ENCODE data around the gene ASB14.

Gene ASB14

DNA sequence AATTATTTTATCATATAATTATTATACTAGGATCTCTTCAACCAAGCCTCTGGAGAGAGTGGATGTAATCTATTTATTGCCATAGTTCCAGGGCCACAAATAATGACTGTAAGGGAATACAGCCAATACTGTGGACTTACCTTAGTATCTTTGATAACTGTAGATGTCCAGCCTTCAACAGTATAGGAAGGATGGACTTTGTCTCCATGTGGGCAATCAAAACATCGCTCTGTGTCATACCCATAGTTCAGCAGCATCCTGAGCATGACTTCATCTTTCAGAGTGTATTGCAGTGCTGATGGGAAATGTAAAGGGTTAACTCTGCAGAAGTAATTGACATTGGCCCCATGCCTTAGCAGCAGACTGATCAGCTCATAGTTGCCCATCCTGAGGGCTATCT, 14.2 kb downstream of the ASB14 start:
- H3K9me3 ChIP-seq (ENCODE audit: control insufficient read depth, insufficient read depth, low read length): no peaks in the 10 kb centered on the region
- H3K4me1 ChIP-seq (ENCODE audit: control insufficient read depth, low read length): no peaks in the 10 kb centered on the region
- H3K27ac ChIP-seq (ENCODE audit: low read depth, low read length): no peak overlapping the region
- no peak overlapping the region for H3K4me2 ChIP-seq (ENCODE audit: low read length)
- H3K4me3 ChIP-seq (ENCODE audit: low read length): no peak overlapping the region
- H3K79me2 ChIP-seq (ENCODE audit: control insufficient read depth, low read length): no peaks in the 10 kb centered on the region
- TF ChIP-seq EZH2phosphoT487 (IDR thresholded peaks at IDR 0.05; ENCODE audit: borderline replicate concordance, low read length): no peak
- TF ChIP-seq, protein P1, sequence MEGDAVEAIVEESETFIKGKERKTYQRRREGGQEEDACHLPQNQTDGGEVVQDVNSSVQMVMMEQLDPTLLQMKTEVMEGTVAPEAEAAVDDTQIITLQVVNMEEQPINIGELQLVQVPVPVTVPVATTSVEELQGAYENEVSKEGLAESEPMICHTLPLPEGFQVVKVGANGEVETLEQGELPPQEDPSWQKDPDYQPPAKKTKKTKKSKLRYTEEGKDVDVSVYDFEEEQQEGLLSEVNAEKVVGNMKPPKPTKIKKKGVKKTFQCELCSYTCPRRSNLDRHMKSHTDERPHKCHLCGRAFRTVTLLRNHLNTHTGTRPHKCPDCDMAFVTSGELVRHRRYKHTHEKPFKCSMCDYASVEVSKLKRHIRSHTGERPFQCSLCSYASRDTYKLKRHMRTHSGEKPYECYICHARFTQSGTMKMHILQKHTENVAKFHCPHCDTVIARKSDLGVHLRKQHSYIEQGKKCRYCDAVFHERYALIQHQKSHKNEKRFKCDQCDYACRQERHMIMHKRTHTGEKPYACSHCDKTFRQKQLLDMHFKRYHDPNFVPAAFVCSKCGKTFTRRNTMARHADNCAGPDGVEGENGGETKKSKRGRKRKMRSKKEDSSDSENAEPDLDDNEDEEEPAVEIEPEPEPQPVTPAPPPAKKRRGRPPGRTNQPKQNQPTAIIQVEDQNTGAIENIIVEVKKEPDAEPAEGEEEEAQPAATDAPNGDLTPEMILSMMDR (IDR thresholded peaks at IDR 0.05; ENCODE audit: low read depth, low read length, poor library complexity, severe bottlenecking): no peak
- H3K9me2 ChIP-seq (replicated peaks; ENCODE audit: control insufficient read depth, low read length): no peaks in the 10 kb centered on the region
- H3F3A ChIP-seq (ENCODE audit: control insufficient read depth, insufficient read depth): no peaks in the 10 kb centered on the region
- peaks cover 2% of the 10 kb centered on the region; the same call in 1 of the 2 replicates for H3K27me3 ChIP-seq (ENCODE audit: control insufficient read depth, low read length)
- peaks cover under 1% of the 10 kb centered on the region; the same call in 1 of the 2 replicates for H3K36me3 ChIP-seq (ENCODE audit: control insufficient read depth, low read length)
- no peaks in the 10 kb centered on the region for H4K20me1 ChIP-seq (ENCODE audit: control insufficient read depth, insufficient read depth, low read depth, low read length)

- no peaks in the 10 kb centered on the region for H3K27me3 ChIP-seq (ENCODE audit: control insufficient read depth, low read length)
- H3K9me3 ChIP-seq (ENCODE audit: control insufficient read depth, insufficient read depth, low read length): no peaks in the 10 kb centered on the region
- no peak overlapping the region for H3K27ac ChIP-seq (ENCODE audit: low read depth, low read length)
- TF ChIP-seq EZH2phosphoT487 (IDR thresholded peaks at IDR 0.05; ENCODE audit: borderline replicate concordance, low read length): no peak
- TF ChIP-seq, protein P1 (IDR thresholded peaks at IDR 0.05; ENCODE audit: low read depth, low read length, poor library complexity, severe bottlenecking): no peak
- H3K4me2 ChIP-seq (ENCODE audit: low read length): no peak overlapping the region
- no peaks in the 10 kb centered on the region for H3K9me2 ChIP-seq (replicated peaks; ENCODE audit: control insufficient read depth, low read length)
- peaks cover 15% of the 10 kb centered on the region for H3K36me3 ChIP-seq (ENCODE audit: control insufficient read depth, low read length)
- no peaks in the 10 kb centered on the region for H3F3A ChIP-seq (ENCODE audit: control insufficient read depth, insufficient read depth)
- H3K79me2 ChIP-seq (ENCODE audit: control insufficient read depth, low read length): no peaks in the 10 kb centered on the region
- no peak overlapping the region for H3K4me3 ChIP-seq (ENCODE audit: low read length)
- no peaks in the 10 kb centered on the region for H3K4me1 ChIP-seq (ENCODE audit: control insufficient read depth, low read length)
- H4K20me1 ChIP-seq (ENCODE audit: control insufficient read depth, insufficient read depth, low read depth, low read length): no peaks in the 10 kb centered on the region
Measured at GRCh38 chr3:57275393-57275792, 17.1 kb downstream of the ASB14 start.

GRCh38 chr3:57274845-57275244, 17.6 kb downstream of the ASB14 start:
- H3K4me3 ChIP-seq (ENCODE audit: low read length): no peak overlapping the region
- H3F3A ChIP-seq (ENCODE audit: control insufficient read depth, insufficient read depth): no peaks in the 10 kb centered on the region
- no peaks in the 10 kb centered on the region for H3K9me2 ChIP-seq (replicated peaks; ENCODE audit: control insufficient read depth, low read length)
- H3K27me3 ChIP-seq (ENCODE audit: control insufficient read depth, low read length): no peaks in the 10 kb centered on the region
- peaks cover 20% of the 10 kb centered on the region for H3K36me3 ChIP-seq (ENCODE audit: control insufficient read depth, low read length)
- no peak overlapping the region for H3K27ac ChIP-seq (ENCODE audit: low read depth, low read length)
- H3K4me2 ChIP-seq (ENCODE audit: low read length): no peak overlapping the region
- TF ChIP-seq, protein P1 (IDR thresholded peaks at IDR 0.05; ENCODE audit: low read depth, low read length, poor library complexity, severe bottlenecking): no peak
- no peak for TF ChIP-seq EZH2phosphoT487 (IDR thresholded peaks at IDR 0.05; ENCODE audit: borderline replicate concordance, low read length)
- no peaks in the 10 kb centered on the region for H4K20me1 ChIP-seq (ENCODE audit: control insufficient read depth, insufficient read depth, low read depth, low read length)
- no peaks in the 10 kb centered on the region for H3K79me2 ChIP-seq (ENCODE audit: control insufficient read depth, low read length)
- no peaks in the 10 kb centered on the region for H3K4me1 ChIP-seq (ENCODE audit: control insufficient read depth, low read length)
- no peaks in the 10 kb centered on the region for H3K9me3 ChIP-seq (ENCODE audit: control insufficient read depth, insufficient read depth, low read length)

Data from DOHH2 (cell line).